ENCODE data around the gene UPK1B.
"Not testable (repeated sequence)": the region's sequence is repeated elsewhere in the genome, so short reads cannot be mapped to it uniquely, and the experiment has no call there.

The UPK1B gene

DNA sequence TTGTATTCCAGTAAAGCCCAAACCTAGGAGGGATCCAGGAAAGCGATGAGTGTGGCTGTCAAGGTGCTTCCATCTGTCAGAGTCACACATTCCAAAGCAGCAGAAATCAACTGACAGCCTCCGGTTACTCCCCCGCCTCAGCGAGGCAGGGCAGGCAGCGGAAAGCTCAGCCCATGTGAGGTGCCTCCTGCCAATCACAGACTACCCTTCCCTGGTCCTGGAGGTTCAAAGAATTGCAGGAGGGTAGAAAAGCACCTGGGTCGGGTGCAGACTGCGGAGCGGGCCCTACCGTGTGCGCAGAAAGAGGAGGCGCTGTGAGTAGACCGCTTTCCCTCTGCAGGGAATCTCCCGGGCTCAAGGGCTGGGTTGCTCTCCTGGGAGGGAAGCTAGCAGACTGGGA is at the start of gene UPK1B:
Gene UPK1B (plus strand): TSS at position 274 of the 400 bp plus-strand sequence. CDS start 13,144 bp downstream, outside the sequence.
- no peak within 1 kb of the TSS for H3K27ac ChIP-seq
- TF ChIP-seq ZFX (IDR thresholded peaks at IDR 0.05; ENCODE audit: borderline replicate concordance), result no peak
- TF ChIP-seq, protein P1, sequence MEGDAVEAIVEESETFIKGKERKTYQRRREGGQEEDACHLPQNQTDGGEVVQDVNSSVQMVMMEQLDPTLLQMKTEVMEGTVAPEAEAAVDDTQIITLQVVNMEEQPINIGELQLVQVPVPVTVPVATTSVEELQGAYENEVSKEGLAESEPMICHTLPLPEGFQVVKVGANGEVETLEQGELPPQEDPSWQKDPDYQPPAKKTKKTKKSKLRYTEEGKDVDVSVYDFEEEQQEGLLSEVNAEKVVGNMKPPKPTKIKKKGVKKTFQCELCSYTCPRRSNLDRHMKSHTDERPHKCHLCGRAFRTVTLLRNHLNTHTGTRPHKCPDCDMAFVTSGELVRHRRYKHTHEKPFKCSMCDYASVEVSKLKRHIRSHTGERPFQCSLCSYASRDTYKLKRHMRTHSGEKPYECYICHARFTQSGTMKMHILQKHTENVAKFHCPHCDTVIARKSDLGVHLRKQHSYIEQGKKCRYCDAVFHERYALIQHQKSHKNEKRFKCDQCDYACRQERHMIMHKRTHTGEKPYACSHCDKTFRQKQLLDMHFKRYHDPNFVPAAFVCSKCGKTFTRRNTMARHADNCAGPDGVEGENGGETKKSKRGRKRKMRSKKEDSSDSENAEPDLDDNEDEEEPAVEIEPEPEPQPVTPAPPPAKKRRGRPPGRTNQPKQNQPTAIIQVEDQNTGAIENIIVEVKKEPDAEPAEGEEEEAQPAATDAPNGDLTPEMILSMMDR (IDR thresholded peaks at IDR 0.05), result no peak

- H3K27ac ChIP-seq, result no peak overlapping the region
- TF ChIP-seq, protein P1 (IDR thresholded peaks at IDR 0.05), result no peak
Measured at GRCh38 chr3:119125342-119125741, 48.1 kb upstream of the UPK1B start.

- TF ChIP-seq, protein P1 (IDR thresholded peaks at IDR 0.05), result no peak
- TF ChIP-seq ZFX (IDR thresholded peaks at IDR 0.05; ENCODE audit: borderline replicate concordance), result no peak
- no peak overlapping the region for H3K27ac ChIP-seq
Measured at GRCh38 chr3:119125742-119126504, 47.5 kb upstream of the UPK1B start.

DNA sequence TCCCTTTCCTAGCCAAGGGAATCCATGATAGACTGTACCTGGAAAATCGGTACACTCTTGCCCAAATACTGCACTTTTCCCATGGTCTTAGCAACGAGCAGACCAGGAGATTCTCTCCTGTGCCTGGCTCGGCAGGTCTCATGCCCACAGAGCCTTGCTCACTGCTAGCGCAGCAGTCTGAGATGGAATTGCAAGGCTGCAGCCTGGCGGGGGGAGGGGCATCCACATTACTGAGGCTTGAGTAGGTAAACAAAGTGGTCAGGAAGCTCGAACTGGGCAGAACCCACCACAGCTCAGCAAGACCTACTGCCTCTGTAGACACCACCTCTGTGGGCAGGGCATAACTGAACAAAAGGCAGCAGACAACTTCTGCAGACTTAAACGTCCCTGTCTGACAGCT is 43.1 kb upstream of the UPK1B start:
- not testable (repeated sequence) for H3K27ac ChIP-seq

- H3K27ac ChIP-seq, result not testable (repeated sequence)
Measured at GRCh38 chr3:119132291-119132690, 41.1 kb upstream of the UPK1B start.

DNA sequence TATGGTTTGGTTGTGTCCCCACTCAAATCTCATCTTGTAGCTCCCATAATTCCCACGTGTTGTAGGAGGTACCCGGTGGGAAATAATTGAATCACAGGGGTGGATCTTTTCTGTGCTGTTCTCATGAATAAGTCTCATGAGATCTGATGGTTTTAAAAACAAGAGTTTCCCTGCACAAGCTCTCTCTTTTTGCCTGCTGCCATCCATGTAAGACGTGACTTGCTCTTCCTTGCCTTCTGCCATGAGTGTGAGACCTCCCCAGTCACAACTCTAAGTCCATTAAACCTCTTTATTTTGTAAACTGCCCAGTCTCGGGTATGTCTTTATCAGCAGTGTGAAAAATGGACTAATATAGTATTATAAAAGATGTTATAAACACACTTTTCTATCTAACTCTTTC is 34.0 kb upstream of the UPK1B start:
- not testable (repeated sequence) for H3K27ac ChIP-seq

DNA sequence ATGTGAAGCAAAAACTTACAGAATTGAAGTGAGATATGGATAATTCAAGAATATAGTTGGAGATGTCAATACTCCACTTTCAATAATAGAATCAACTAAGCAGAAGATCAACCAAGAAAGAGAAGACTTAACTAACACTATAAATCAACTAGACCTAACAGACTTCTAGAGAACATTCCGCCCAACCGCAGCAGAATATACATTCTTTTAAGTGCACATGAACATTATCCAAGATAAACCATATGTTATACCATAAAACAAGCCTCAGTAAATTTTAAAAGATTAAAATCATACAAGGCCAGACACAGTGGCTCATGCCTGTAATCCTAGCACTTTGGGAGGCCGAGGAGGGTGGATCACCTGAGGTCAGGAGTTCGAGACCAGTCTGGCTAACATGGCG is 32.9 kb upstream of the UPK1B start:
- TF ChIP-seq, protein P1 (IDR thresholded peaks at IDR 0.05), result no peak
- TF ChIP-seq ZFX (IDR thresholded peaks at IDR 0.05; ENCODE audit: borderline replicate concordance), result no peak
- no peak overlapping the region for H3K27ac ChIP-seq

- TF ChIP-seq, protein P1 (IDR thresholded peaks at IDR 0.05), result no peak
- no peak overlapping the region for H3K27ac ChIP-seq
Measured at GRCh38 chr3:119145128-119145499, 28.3 kb upstream of the UPK1B start.

- TF ChIP-seq, protein P1 (IDR thresholded peaks at IDR 0.05), result peak; percentile 75
- no peak for TF ChIP-seq ZFX (IDR thresholded peaks at IDR 0.05; ENCODE audit: borderline replicate concordance)
- no peak within 1 kb of the TSS for H3K27ac ChIP-seq
Measured at GRCh38 chr3:119145500-119146167, 27.8 kb upstream of the UPK1B start, which contains the start of gene TEX55. Gene TEX55 (plus strand): TSS chr3:119146165. CDS start chr3:119146190, 25 bp downstream.
